Right kidney (tissue), 9 donors: Measurements from ENCODE around the gene SHISA9.
A peak's percentile ranks its signal among the peaks of the same experiment; 100 is the strongest.
"Not testable (repeated sequence)": the region's sequence is repeated elsewhere in the genome, so short reads cannot be mapped to it uniquely, and the experiment has no call there.

Experiments
- DNase-seq: peaks from one replicate; pipeline ENCODE4 v3.0.0-alpha.2; 2016
- long read RNA-seq, 8 donors: transcript quantifications; one replicate each; lab custom pipeline, GENCODE V29; 2026

SHISA9 gene
- long read RNA-seq, donor 1: 0 reads
- long read RNA-seq, donor 2: 0 reads
- long read RNA-seq, donor 3, full-length matches to known transcripts: 1 of 1 reads
- long read RNA-seq, donor 3, partial matches to known transcripts: 0 of 1 reads
- long read RNA-seq, donor 3, other reads (novel, unspliced or antisense): 0 of 1 reads
- long read RNA-seq, donor 4, partial matches to known transcripts: 0 of 2 reads
- long read RNA-seq, donor 4, other reads (novel, unspliced or antisense): 0 of 2 reads
- long read RNA-seq, donor 5, full-length matches to known transcripts: 1 of 1 reads
- long read RNA-seq, donor 5, partial matches to known transcripts: 0 of 1 reads
- long read RNA-seq, donor 5, other reads (novel, unspliced or antisense): 0 of 1 reads
- long read RNA-seq, donor 6, partial matches to known transcripts: 0 of 1 reads
- long read RNA-seq, donor 6, other reads (novel, unspliced or antisense): 0 of 1 reads
- long read RNA-seq, donor 7: 0 reads
- long read RNA-seq, donor 8, full-length matches to known transcripts: 3 of 3 reads
- long read RNA-seq, donor 8, partial matches to known transcripts: 0 of 3 reads
- long read RNA-seq, donor 8, other reads (novel, unspliced or antisense): 0 of 3 reads

DNA sequence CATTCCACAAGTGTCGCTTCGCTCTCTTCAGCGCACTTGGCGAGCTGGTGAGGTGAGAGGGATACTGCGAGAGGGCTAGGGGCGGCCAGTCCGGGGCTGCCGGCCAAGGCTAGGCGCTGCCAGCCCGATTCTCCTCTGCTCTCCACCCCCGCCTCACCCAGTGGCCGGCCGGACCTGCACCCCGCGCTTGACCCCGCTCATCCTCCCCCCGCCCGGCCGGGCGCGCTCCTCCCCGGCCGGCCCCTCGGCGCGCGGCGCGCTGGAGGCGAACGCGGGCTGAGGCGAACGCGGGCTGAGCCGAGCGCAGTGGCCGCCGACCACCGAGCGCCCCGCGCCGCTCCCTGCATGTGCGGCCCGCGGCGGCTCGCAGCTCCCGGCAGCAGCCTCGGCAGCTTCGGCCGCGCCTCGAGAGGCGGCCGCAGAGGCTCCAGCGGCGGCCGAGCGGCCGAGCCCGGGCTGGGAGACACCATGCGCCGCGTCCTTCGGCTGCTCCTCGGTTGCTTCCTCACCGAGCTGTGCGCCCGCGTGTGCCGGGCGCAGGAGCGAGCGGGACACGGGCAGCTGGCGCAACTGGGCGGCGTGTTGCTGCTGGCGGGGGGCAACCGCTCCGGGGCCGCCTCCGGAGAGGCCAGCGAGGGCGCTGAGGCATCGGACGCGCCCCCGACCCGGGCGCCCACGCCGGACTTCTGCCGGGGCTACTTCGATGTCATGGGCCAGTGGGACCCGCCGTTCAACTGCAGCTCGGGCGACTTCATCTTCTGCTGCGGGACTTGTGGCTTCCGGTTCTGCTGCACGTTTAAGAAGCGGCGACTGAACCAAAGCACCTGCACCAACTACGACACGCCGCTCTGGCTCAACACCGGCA, at the start of gene SHISA9:
Gene SHISA9, plus strand, starts transcription at position 2 of the 865 bp plus-strand sequence.
- DNase-seq: peak; percentile 73

DNA sequence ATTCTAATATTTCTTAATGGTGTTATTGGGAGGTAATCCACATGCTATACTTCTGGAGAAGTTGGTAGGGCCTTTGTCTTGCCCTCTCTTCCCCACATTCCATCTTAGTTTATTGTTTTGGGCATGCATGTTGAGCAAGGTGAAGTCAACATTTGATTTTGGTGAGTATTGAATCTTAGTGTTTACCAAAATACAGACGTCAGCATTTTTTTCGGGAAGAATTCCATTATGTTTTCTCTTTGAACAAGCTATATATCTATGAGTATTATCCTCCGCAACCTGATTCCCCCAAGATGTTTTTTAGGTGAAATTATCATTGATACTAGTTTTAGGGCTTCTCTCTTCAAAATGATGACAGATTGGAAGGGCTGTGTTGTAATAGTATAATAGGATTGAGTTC, 47.4 kb upstream of the SHISA9 start:
- no peak for DNase-seq

DNA sequence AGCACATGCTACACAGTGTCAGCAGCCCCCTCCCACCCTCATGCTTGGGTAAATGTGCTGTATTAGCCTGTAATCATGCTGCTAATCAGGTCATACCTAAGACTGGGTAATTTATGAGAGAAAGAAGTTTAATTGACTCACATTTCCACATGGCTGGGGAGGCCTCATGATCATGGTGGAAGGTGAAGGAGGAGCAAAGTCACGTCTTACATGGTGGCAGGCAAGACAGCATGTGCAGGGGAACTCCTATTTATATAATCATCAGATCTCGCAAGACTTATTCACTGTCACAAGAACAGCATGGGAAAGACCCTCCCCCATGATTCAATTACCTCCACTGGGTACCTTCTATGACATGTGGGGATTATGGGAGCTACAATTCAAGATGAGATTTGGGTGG, 44.0 kb upstream of the SHISA9 start:
- DNase-seq: not testable (repeated sequence)

DNA sequence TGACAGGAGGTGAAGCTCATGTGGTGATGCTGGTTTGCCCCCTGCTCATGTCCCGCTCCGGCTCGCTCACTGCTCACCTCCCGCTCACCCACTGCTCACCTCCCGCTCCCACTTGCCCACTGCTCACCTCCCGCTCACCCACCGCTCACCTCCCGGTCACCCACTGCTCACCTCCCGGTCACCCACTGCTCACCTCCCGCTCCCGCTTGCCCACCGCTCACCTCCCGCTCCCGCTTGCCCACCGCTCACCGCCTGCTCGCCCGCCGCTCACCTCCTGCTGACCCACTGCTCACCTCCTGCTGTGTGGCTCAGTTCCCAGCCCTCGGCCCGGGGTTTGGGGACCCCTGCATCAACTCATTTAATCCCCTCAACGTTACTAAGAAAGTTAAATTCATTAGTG, 39.1 kb upstream of the SHISA9 start:
- no peak for DNase-seq

DNA sequence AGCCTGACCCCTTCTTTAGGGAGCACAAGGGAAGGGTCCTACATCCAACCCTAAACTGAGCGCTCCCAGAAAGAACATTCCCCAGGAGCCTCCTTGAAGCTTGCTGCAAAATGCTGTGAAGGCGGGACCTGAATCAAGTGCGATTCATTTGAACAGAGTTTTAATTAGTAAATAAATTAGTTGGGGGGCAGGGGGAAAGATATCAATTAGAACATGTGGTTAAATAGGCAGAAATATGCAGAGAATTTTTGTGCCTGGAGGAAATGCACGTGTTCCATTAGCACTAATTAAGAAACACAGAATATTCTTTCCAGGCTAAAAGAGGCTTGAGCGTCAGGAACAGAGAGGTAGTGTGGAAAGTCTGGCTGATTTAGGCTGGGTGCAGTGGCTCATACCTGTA, 38.5 kb upstream of the SHISA9 start:
- no peak for DNase-seq

DNA sequence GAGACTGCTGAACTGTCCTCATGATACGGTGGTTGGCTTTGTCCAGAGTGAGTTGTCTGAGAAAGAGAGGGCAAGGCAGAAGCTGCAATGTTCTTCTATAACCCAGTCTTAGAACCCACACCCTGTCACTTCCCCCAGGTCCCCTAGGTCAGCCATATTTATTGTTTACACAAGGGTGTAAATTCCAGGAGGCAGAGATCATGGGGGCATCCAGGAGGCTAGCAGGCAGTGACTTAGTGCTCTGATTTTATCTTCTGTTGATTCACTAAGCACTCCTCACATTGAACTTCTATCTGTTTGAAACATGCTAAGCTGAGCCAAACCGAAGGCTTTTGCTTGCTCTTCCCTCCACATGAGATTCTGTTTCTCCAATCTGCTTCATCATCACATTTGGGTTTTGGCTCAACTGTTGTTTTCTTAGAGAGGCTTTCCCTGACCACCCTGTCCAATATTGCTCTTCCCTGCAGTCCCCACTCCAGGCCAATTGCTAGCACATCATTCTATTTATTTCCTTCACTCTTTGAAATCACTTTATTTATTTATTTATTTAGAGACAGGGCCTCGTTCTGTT, 34.3 kb upstream of the SHISA9 start:
- DNase-seq: no peak

DNA sequence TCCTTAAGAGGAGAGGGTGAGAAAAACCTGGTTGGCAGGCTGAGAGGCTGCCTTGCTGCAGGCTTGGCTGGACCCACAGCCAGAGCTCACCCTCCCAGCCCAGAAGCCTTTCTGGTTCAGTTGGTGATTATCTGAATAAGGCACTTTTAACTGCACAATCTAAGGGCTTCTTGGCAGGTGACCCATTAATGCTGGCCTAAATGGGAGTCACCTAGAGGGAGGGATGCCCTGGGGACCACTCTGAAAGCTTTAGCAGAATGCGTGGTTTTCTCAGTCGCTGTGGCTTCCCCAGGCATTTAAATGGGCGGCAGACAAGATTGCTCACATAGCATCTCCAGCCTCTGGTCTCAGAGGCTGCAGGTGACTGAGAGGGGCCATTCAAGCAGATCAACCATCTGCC, 33.2 kb upstream of the SHISA9 start:
- no peak for DNase-seq

DNA sequence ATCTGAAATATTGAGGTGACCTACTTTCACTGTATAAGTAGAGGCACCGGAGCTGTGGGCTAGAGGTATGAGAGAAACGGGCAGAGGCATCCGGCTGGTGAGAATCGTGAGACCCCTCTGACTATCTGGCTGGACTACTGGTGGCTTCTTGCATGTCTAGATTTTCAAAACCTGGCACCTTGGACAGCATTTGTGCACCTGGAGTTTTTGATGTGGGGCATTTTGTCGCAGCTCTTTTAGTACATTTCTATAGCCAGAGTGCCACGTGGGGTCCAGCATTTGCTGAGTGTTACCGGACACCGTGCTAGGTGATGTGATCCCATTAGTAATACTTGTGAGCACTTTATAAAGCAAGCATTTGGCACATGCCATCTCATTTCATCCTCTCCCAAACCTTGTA, 32.6 kb upstream of the SHISA9 start:
- no peak for DNase-seq

DNA sequence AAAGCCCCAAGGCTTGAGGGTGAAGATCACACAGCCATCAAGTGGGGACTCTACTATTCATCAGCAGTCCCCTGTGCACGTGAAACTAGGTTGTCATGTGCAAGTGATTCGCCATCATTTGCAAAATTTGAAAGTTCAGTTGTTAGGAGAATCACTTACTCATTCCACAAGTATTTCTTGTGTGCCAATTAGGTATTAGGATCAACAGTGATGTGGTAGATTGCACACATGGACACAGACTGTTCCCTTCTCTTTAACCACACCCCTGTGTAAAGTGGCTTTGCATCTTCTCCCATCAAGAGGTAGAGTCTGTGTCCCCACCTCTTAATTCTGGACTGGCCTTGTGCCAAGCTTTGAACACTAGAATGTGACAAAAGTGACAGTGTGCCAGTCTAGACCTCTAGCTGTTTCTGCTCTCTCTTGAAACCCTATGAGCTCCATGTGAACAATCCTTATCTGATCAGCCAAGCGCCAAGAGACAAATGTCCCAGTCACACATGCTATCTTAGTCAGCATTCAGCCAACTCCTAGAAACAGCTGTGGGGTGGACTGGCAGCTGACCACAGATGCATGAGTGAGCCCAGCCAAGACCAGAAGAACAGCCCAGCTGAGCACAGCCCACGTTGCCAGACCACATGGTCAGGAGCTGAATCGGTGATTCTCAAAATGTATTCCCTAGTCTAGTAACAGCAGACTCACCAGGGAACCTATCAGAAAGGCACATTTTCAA, 31.5 kb upstream of the SHISA9 start:
- DNase-seq: no peak

DNA sequence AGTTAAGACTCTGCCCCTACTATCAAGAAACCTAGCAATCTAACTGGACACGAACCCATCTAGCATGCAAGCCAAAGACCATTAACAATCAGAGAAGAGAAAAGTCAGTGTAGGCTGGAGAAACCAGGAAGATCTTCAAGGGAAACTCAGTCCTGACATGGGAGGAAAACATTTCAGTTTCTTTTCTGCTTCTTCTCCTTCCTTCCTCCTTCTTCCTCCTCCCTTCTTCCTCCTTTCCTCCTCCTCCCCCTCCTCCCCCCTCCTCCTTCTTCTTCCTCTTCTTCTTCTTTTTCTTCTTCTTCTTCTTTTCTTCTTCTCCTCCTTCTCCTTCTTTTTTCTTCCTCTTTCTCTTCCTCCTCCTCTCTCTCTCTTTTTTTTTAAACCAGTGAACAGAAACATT, 29.6 kb upstream of the SHISA9 start:
- no peak for DNase-seq

DNA sequence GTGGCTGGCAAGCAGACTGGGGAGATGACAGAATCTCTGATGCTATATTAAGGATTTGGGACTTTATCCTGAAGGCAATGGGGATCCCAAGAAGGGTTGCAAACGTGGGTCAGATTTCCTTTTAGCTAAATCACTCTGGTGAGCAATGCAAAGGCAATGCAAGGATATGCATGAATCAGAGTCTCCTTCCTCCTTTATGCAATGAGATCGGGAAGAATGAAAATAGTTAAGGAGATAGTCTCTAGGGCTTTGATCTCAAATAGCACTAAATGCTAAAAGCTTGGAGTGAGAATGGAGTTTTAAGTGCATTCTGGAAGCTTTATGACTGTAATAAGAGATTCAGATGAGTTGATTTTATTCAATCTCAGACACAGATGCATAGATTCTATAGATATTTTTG, 27.2 kb upstream of the SHISA9 start:
- no peak for DNase-seq

DNA sequence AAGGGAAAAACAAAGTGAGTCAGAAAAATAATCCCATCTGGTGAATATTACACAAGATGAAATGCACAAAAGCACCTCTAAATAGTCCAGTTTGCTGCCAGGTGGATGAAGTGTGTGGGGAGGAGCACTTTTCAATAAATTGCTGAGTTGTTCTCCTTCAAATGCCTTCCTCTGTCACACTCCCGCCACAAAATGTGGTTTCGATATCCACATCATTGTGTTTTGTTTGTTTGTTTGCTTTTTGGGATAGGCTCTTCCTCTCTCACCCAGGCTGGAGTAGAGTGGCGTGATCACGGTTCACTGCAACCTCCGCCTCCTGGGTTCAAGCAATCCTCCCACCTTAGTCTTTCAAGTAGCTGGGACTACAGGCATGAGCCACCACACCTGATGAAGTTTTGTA, 24.6 kb upstream of the SHISA9 start:
- no peak for DNase-seq

DNA sequence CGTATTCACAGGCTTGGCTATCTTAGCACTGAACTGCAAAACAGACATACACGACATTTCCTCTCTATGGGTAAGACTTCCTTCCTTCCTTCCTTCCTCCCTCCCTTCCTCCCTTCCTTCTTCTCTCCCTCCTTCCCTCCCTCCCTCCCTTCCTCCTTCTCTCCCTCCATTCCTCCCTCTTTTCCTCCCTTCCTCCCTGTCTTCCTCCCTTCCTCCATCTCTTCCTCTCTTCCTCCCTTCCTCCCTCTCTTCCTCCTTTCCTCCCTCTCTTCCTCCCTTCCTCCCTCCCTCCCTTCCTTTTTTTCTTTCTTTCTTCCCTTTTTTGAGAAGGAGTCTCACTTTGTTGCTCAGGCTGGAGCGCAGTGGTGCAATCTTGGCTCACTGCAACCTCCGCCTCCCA, 22.4 kb upstream of the SHISA9 start:
- DNase-seq: no peak

DNA sequence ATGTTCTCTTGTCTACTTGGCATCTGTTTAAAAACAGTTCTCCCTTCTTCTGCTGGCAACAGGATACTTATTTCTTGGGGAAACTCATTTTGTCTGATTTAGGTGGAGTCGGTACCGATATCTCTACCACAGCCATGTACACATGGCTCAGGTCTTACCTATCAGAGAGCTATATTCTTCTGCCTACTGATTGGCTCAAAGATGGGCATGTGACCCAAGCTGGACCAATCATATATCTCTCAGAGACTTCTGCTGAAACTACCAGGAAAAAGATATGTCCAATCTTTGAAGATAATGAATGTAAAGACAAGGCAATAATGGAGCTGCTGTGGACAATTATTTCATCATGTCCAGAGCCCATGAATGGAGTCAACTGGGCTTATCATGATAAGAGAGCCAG, 21.6 kb upstream of the SHISA9 start:
- DNase-seq: no peak

DNA sequence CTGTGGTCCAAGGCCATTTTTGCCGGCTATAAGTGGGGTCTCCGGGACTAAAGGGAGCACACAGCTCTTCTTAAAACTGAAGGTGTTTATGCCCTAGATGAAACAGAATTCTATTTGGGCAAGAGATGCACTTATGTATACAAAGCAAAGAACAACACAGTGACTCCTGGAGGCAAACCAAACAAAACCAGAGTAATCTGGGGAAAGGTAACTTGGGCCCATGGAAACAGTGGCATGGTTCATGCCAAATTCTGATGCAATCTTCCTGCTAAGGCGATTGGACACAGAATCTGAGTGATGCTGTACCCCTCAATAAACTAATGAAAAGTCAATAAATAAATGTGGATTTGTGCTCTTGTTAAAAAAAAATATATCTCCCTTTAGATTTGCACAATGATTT, 20.2 kb upstream of the SHISA9 start:
- no peak for DNase-seq

DNA sequence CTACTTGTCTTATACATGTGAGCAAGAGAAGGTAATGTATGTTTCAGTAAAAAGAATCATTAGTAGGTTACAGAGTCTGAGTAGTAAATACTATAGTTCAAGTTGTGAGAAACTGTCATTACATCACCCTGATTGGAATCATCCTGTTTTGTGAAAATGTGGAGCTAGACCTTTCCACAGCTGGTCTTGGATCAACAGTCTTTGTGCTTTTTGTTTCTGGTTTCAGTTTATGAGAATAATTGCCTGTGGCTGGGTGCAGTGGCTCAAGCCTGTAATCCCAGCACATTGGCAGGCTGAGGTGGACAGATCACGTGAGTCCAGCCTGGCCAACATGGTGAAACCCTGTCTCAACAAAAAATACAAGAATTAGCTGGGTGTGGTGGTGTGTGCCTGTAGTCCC, 19.7 kb upstream of the SHISA9 start:
- DNase-seq: no peak

DNA sequence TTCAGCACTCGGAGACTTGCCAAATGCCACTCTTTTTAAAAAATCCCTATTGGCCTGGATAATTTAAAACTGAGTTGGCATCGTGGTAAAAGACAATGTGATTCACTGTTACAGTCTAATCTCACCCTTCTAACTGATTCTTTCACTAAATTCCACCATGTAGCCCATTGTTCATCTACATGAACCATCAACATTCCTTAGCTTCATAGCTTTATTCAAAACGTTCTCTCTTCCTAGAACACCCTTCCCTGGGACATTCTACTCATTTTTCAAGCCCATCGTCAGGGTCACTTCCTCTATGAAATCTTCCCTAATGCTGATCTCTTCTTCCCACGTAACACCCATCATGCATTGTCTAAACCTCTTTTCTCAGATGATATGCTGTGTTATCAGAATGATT, 15.7 kb upstream of the SHISA9 start:
- no peak for DNase-seq

DNA sequence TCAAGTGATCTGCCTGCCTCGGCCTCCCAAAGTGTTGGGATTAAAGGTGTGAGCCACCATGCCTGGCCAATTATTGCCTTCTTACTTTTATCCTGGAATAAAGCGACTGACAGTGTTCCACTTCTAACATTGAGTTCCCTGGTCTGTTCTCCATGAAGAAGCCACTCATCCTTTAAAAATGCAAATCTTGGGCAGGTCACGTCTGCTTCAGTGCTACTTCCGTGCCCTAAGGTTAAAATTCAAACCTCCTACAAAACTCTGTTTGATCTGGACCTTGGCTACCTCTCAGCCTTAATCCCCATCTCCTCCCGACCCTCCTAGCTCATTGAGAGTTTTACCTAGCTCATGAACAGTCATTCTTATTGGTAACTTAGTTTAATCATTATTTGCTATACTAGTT, 9.6 kb upstream of the SHISA9 start:
- no peak for DNase-seq

DNA sequence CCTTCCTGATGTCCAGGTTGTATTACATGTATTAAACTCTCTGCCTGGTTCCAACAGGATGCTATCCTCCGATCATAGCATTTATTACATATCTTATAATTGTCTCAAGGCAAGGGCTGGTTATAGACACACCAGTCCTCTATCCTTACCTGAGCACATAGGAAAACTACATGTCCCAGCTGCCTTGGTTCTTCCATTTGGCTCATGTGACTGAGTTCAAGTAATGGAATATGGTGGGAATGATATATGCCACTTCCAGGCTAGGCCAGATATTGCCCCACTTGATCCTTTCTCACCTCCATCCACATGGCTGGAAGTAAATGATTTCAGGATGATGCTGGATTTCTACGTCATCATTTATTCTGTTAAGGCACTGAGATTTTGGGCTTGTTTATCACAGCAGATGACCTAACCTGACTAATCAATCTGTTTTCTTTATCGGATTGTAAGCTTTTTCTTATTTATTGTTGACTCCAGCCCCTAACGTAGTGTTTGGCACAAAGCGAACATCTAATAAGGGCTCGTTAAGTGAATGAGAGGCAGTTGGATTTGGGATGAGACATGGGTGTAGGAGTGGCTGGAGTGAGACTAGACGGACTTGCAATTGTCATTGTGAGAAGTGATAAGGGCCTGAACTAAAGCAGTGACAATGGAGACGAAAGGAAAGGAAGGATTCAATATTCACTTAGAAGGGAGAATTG, 8.2 kb upstream of the SHISA9 start:
- no peak for DNase-seq

DNA sequence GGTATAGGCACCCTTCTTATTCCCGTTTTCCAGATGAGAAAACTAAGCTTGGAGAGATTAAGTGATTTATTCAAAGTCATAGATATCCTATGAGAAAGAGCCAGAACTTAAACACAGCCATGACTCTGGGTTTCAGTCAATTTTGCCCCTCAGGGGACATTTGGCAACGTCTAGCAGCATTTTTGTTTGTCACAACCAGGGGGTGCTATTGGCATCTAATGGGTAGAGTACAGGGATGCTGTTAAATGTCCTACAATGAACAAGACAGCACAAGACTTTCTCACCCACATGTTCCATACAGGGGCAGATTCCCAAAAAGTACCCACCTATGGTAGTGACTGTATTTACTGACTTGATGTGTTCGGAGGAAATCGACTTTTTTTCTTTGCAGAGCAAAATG, 4.8 kb upstream of the SHISA9 start:
- DNase-seq: no peak

DNA sequence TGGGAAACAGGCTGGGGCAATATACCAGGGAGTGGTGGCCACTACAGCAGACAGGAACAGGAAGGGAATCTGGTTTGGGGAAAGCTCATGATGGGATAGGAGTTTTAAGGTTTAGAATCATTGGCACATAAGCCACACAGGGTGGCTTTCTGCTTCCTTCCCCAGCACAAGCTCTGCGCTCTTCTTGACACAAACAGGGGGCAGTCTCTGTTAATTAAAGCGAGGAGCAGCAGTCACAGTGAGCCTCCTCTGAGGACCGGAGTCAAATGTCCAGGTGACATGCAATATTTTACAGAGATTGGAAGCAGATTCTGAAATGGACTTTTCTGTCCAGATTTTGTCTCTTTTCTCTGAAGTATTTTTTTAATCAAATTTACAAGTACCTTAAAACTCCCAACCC, 2.8 kb upstream of the SHISA9 start:
- DNase-seq: no peak
